Panc1 (cell line): ENCODE measurements around the gene PDYN. TPM values are rescaled to one million over a fixed set of nuclear protein-coding genes. Genes with fewer than 3 reads are reported as not detected.

ENCODE experiments used
- ATAC-seq: fragments of 200-7000 bp; cut with Tn5 transposase; 2 replicates; pipeline ENCODE4 v1.9.1; 2020; ENCODE audit warnings: mild to moderate bottlenecking, moderate library complexity
- BruUV-seq: library from RNA; stranded (reverse); fragments of 400-500 nt; replicated peaks from 2 replicates; lab custom pipeline; 2021; lab: Mats Ljungman, UMichigan
- CTCF ChIA-PET: fragments of 300-600 bp; sonication (Branson Sonifier 250); formaldehyde crosslinking; loops from one replicate; lab custom pipeline; 2022; ENCODE audit warnings: antibody characterized with exemption; lab: Charles Lee
- POLR2A ChIA-PET: fragments of 300-600 bp; sonication (Branson Sonifier 250); formaldehyde crosslinking; loops from one replicate; lab custom pipeline; 2022; ENCODE audit warnings: antibody characterized with exemption; lab: Charles Lee
- DNase-seq: peaks from one replicate; pipeline ENCODE4 v3.0.0-alpha.2; 2010; ENCODE audit warnings: low read depth, low spot score
- H3K27ac ChIP-seq: 2 replicates; pipeline ENCODE4 v1.5.1; 2011; ENCODE audit warnings: mild to moderate bottlenecking, low read length, inconsistent platforms
- H3K27me3 ChIP-seq: fragments of 200-500 bp; sonication (Bioruptor generic); 2 replicates; pipeline ENCODE4 v1.6.0; 2014; ENCODE audit warnings: low read length, inconsistent platforms; ENCODE audit not compliant: control insufficient read depth, insufficient read depth
- H3K36me3 ChIP-seq: fragments of 200-500 bp; sonication (Bioruptor generic); 2 replicates; pipeline ENCODE4 v1.5.1; 2014; ENCODE audit warnings: inconsistent platforms, mild to moderate bottlenecking, low read length, moderate library complexity; ENCODE audit not compliant: control insufficient read depth, insufficient read depth
- H3K4me1 ChIP-seq: 2 replicates; pipeline ENCODE4 v1.5.1; 2011; ENCODE audit warnings: inconsistent platforms, mild to moderate bottlenecking, low read length, moderate library complexity; ENCODE audit not compliant: control insufficient read depth, insufficient read depth
- H3K4me3 ChIP-seq, 2 experiments: 2 replicates each; pipeline ENCODE4 v1.5.1; 2011 to 2012; ENCODE audit warnings: low read depth in 2 of 2, low read length in 2 of 2, mild to moderate bottlenecking in 2 of 2, inconsistent platforms in 1 of 2, moderate library complexity in 1 of 2
- H3K9me3 ChIP-seq: fragments of 200-500 bp; sonication (Bioruptor generic); 2 replicates; pipeline ENCODE4 v1.5.1; 2014; ENCODE audit warnings: low read depth, mild to moderate bottlenecking, inconsistent platforms, low read length, moderate library complexity; ENCODE audit not compliant: control insufficient read depth, insufficient read depth
- CTCF ChIP-seq: fragments of 450-650 bp; IDR thresholded peaks from 2 replicates; pipeline ENCODE4 v1.5.1; 2017; ENCODE audit warnings: mild to moderate bottlenecking
- POLR2AphosphoS5 ChIP-seq: IDR thresholded peaks from 2 replicates; pipeline ENCODE4 v1.6.1; 2012; ENCODE audit warnings: mild to moderate bottlenecking, low read depth, low read length, moderate library complexity
- REST ChIP-seq, 2 experiments: IDR thresholded peaks; 2 replicates each; pipeline ENCODE4 v1.6.1; 2011 to 2012; ENCODE audit warnings: low read depth in 2 of 2, control low read depth in 1 of 2, low read length in 1 of 2, mild to moderate bottlenecking in 1 of 2, moderate library complexity in 1 of 2; ENCODE audit not compliant: insufficient read depth in 1 of 2
- SIN3A ChIP-seq: IDR thresholded peaks from 2 replicates; pipeline ENCODE4 v1.6.1; 2012; ENCODE audit warnings: low read depth, mild to moderate bottlenecking, low read length, moderate library complexity, borderline replicate concordance; ENCODE audit not compliant: insufficient read depth
- TCF7L2 ChIP-seq: IDR thresholded peaks from 2 replicates; pipeline ENCODE4 v1.6.1; 2011; ENCODE audit warnings: mild to moderate bottlenecking, low read depth, low read length, inconsistent platforms
- in situ Hi-C: cut with HindIII; loops from 2 replicates; pipeline ENCODE4 v1.10.0; 2016; ENCODE audit warnings: low sequenced_read_pairs, low pct_unique_long_range_greater_than_20kb
- intact Hi-C: fragments of 100-400 bp; cut with micrococcal nuclease; formaldehyde crosslinking; loops from one replicate; pipeline ENCODE4 v1.10.0; 2022; ENCODE audit not compliant: unreplicated experiment
- total RNA-seq: library from RNA; stranded (reverse); gene quantifications from one replicate; pipeline ENCODE4 v1.2.1, GENCODE V29; 2021; ENCODE audit not compliant: unreplicated experiment

PDYN gene
- total RNA-seq, 1 experiment from 2014 or later, result not detected

GRCh38 chr20:1951436-1952115 lies 42.3 kb downstream of the PDYN start:
- Histone ChIP-seq H3K4me1 (no peaks in the 10 kb centered on the region), H3K4me3 (no peak overlapping the region), H3K36me3 (no peaks in the 10 kb centered on the region), H3K9me3 (no peaks in the 10 kb centered on the region), H3K27ac (no peak overlapping the region), H3K27me3 (no peaks in the 10 kb centered on the region)
- in situ Hi-C loops (no loop called here), intact Hi-C loops (no loop called here)
- TF ChIP-seq CTCF (no peak), SIN3A (no peak), REST (IDR thresholded peaks at IDR 0.05; ENCODE audit: insufficient read depth in 1 of 2, low read depth in 2 of 2, low read length in 1 of 2) (no peak), TCF7L2 (no peak), POLR2AphosphoS5 (no peak)
- POLR2A ChIA-PET, result interaction anchor here (0.6 kb wide), 1 partner anchor 1244 kb away, joined by 3 read pairs; no protein-coding TSS in a partner anchor
- no peak for ATAC-seq
- no TSS peak for BruUV-seq
- CTCF ChIA-PET, result no interaction called here
- DNase-seq, result no peak

- no peak for DNase-seq
- Histone ChIP-seq H3K36me3 (no peaks in the 10 kb centered on the region), H3K27me3 (no peaks in the 10 kb centered on the region), H3K27ac (no peak overlapping the region), H3K9me3 (no peaks in the 10 kb centered on the region), H3K4me3 (no peak overlapping the region), H3K4me1 (no peaks in the 10 kb centered on the region)
- ChIA-PET POLR2A (no interaction called here), CTCF (no interaction called here)
- in situ Hi-C loops (no loop called here), intact Hi-C loops (no loop called here)
- no peak for ATAC-seq
- TF ChIP-seq REST (IDR thresholded peaks at IDR 0.05; ENCODE audit: insufficient read depth in 1 of 2, low read depth in 2 of 2, low read length in 1 of 2) (no peak), POLR2AphosphoS5 (no peak), SIN3A (no peak), CTCF (no peak), TCF7L2 (no peak)
- BruUV-seq, result no TSS peak
These were observed 43.0 kb downstream of the PDYN start for GRCh38 chr20:1950836-1951235.
